ENCODE results near the gene PRSS2.

Gene PRSS2

DNA sequence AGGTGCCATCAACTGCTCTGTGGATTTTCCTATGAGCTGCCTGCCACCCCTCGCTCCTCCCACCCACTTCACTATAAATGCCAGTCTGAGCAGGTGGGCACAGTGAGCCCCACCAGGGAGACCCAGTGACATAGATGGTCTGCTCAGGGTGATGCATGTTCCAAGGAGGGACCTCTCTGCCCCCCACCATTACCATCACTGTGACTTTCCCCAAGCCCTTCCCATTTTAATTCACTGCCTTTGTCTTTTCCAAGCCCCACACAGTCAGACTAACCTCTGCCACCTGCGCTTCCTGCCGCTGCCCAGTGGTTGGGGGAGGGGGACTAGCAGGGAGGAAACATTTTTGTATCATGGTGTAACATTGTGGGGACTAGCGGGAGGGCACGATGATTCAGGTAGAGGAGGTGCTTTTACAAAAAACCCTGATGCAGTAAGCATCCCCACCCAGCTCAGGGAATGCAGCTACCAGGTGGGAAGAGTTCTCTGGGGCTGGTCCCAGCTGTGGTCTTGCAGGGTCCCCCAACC lies 24.6 kb downstream of the PRSS2 start:
- Histone ChIP-seq H3K27ac (ENCODE audit: low read length) (no peak overlapping the region), H3K4me1 (ENCODE audit: control insufficient read depth, insufficient read depth, low read length) (peaks cover 4% of the 10 kb centered on the region; the same call in 1 of the 2 replicates), H3K36me3 (ENCODE audit: control insufficient read depth, insufficient read depth, low read length) (no peaks in the 10 kb centered on the region), H3K27me3 (ENCODE audit: control insufficient read depth, insufficient read depth, low read length) (peaks cover 21% of the 10 kb centered on the region; the same call in 1 of the 2 replicates), H3K4me3 (ENCODE audit: low read length) (no peak overlapping the region), H3K9me3 (ENCODE audit: control insufficient read depth, insufficient read depth, low read length) (no peaks in the 10 kb centered on the region)
- DNase-seq (ENCODE audit: low read depth, low spot score) = no peak
- no CpG with 5 or more reads among the region's 5 CpGs for WGBS (ENCODE audit: insufficient coverage, insufficient read length)

DNA sequence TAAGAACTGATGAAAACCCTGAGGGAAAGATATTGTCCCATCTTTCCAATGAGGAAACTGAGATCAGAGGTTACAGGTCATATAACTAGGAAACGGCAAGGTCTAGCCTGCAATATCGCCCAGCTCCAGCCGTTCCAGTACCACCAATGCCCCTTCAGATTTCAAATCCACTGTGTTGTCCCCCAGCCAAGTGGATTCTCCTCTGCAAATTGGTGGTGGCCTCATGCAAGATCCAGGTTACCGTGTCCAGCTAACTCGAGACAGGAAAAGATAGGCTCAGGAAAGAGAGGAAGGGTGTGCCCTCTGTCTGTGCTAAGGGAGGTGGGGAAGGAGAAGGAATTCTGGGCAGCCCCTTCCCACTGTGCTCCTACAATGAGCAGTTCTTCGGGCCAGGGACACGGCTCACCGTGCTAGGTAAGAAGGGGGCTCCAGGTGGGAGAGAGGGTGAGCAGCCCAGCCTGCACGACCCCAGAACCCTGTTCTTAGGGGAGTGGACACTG lies 25.3 kb downstream of the PRSS2 start:
- Histone ChIP-seq H3K36me3 (ENCODE audit: control insufficient read depth, insufficient read depth, low read length) (no peaks in the 10 kb centered on the region), H3K27ac (ENCODE audit: low read length) (no peak overlapping the region), H3K4me1 (ENCODE audit: control insufficient read depth, insufficient read depth, low read length) (peaks cover 4% of the 10 kb centered on the region; the same call in 1 of the 2 replicates), H3K27me3 (ENCODE audit: control insufficient read depth, insufficient read depth, low read length) (peaks cover 21% of the 10 kb centered on the region; the same call in 1 of the 2 replicates), H3K9me3 (ENCODE audit: control insufficient read depth, insufficient read depth, low read length) (no peaks in the 10 kb centered on the region), H3K4me3 (ENCODE audit: low read length) (peak overlapping the region; percentile 64; the same call in 1 of the 2 replicates)
- WGBS (ENCODE audit: insufficient coverage, insufficient read length) = no CpG with 5 or more reads among the region's 9 CpGs
- no peak for DNase-seq (ENCODE audit: low read depth, low spot score)

DNA sequence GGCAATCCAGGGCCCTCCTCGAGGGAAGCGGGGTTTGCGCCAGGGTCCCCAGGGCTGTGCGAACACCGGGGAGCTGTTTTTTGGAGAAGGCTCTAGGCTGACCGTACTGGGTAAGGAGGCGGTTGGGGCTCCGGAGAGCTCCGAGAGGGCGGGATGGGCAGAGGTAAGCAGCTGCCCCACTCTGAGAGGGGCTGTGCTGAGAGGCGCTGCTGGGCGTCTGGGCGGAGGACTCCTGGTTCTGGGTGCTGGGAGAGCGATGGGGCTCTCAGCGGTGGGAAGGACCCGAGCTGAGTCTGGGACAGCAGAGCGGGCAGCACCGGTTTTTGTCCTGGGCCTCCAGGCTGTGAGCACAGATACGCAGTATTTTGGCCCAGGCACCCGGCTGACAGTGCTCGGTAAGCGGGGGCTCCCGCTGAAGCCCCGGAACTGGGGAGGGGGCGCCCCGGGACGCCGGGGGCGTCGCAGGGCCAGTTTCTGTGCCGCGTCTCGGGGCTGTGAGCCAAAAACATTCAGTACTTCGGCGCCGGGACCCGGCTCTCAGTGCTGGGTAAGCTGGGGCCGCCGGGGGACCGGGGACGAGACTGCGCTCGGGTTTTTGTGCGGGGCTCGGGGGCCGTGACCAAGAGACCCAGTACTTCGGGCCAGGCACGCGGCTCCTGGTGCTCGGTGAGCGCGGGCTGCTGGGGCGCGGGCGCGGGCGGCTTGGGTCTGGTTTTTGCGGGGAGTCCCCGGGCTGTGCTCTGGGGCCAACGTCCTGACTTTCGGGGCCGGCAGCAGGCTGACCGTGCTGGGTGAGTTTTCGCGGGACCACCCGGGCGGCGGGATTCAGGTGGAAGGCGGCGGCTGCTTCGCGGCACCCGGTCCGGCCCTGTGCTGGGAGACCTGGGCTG lies 26.0 kb downstream of the PRSS2 start:
- Histone ChIP-seq H3K27me3 (ENCODE audit: control insufficient read depth, insufficient read depth, low read length) (peaks cover 21% of the 10 kb centered on the region; the same call in 1 of the 2 replicates), H3K4me3 (ENCODE audit: low read length) (peak overlapping the region; percentile 64), H3K9me3 (ENCODE audit: control insufficient read depth, insufficient read depth, low read length) (no peaks in the 10 kb centered on the region), H3K4me1 (ENCODE audit: control insufficient read depth, insufficient read depth, low read length) (peaks cover 4% of the 10 kb centered on the region; the same call in 1 of the 2 replicates), H3K36me3 (ENCODE audit: control insufficient read depth, insufficient read depth, low read length) (no peaks in the 10 kb centered on the region), H3K27ac (ENCODE audit: low read length) (no peak overlapping the region)
- no CpG with 5 or more reads among the region's 74 CpGs for WGBS (ENCODE audit: insufficient coverage, insufficient read length)
- DNase-seq (ENCODE audit: low read depth, low spot score) = no peak

DNA sequence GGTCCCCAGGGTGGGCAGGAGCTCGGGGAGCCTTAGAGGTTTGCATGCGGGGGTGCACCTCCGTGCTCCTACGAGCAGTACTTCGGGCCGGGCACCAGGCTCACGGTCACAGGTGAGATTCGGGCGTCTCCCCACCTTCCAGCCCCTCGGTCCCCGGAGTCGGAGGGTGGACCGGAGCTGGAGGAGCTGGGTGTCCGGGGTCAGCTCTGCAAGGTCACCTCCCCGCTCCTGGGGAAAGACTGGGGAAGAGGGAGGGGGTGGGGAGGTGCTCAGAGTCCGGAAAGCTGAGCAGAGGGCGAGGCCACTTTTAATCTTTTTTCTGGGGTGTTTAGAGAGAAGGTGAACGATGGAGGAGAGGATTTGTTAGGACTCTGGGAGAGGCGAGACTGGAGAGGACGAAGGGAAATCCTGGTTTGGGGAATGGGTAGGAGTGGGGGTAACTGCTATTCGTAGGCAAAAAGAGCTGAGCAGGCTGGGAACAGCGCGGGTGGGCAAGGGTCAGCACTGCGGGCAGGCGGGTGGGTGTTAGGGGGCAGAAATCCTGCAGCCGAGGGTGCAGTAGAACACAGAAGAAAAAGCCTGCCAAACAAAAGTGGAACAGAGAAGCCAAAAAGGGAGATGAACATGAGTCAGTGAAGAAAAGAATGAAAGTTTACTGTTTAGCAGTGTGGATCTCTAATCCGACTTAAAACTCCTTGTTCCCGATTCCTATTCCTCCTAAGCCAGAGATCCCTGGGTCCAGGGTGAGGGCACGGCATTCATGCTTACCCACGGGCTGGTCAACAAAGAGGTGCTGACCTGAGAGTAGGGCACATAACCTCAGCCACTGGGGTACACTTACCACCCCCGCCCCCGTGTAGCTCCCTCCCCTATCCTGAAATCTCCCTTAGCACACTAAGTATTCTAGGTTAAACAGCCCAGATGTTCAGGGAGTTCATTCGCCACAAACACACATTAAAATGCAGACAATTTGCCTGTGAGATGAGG lies 26.9 kb downstream of the PRSS2 start:
- no peak for DNase-seq (ENCODE audit: low read depth, low spot score)
- Histone ChIP-seq H3K36me3 (ENCODE audit: control insufficient read depth, insufficient read depth, low read length) (no peaks in the 10 kb centered on the region), H3K4me1 (ENCODE audit: control insufficient read depth, insufficient read depth, low read length) (peaks cover 4% of the 10 kb centered on the region; the same call in 1 of the 2 replicates), H3K9me3 (ENCODE audit: control insufficient read depth, insufficient read depth, low read length) (no peaks in the 10 kb centered on the region), H3K27ac (ENCODE audit: low read length) (no peak overlapping the region), H3K4me3 (ENCODE audit: low read length) (peak overlapping the region; percentile 64; the same call in 1 of the 2 replicates), H3K27me3 (ENCODE audit: control insufficient read depth, insufficient read depth, low read length) (peaks cover 21% of the 10 kb centered on the region; the same call in 1 of the 2 replicates)
- no CpG with 5 or more reads among the region's 33 CpGs for WGBS (ENCODE audit: insufficient coverage, insufficient read length)

DNA sequence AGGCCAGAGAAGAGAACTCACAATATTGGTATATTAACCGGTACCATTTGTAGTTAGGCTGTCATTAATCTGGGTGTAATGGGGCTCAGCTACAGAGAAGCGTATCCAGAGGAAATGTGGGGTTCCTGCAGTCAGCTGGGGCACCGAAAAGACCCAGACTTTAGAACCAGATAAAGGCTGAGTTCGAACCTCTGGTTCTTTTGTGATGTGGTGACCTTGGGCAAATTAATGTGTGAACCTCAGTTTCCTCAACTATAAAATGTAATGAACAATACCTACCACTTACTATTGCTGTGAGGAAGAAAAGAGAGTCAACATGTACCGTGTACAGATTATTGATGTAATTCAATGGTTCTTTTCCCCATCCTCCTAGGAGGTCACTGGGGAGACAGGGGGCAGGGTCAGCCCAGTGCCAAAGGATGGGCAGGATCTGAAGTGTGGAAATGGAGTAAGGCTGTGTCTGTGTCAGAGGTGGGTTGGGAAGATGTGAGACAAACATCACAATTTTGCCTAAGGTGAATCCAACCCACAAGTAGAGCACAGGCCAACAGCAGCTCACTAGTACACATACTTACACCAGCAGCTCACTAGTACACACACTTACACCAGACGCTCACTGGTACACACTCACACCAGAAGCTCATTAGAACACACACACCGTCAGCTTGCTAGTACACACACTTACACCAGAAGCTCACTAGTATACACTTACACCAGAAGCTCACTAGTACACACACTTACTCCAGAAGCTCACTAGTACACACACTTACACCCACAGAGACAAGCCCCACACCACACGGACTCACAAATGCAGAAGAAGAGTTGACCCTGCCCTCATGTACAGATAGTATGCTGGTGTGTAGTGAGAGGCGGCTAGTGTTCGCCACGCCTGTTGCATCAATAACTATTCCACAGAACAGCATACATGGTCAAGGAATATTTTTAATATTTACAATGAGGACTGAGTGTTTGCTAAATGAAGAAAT lies 28.0 kb downstream of the PRSS2 start:
- DNase-seq (ENCODE audit: low read depth, low spot score) = no peak
- WGBS (ENCODE audit: insufficient coverage, insufficient read length) = no CpG with 5 or more reads among the region's 11 CpGs
- H3K36me3 ChIP-seq (ENCODE audit: control insufficient read depth, insufficient read depth, low read length) = no peaks in the 10 kb centered on the region
- no peak overlapping the region for H3K4me3 ChIP-seq (ENCODE audit: low read length)
- peaks cover 4% of the 10 kb centered on the region; the same call in 1 of the 2 replicates for H3K4me1 ChIP-seq (ENCODE audit: control insufficient read depth, insufficient read depth, low read length)
- no peaks in the 10 kb centered on the region for H3K9me3 ChIP-seq (ENCODE audit: control insufficient read depth, insufficient read depth, low read length)
- H3K27me3 ChIP-seq (ENCODE audit: control insufficient read depth, insufficient read depth, low read length) = peaks cover 21% of the 10 kb centered on the region; the same call in 1 of the 2 replicates
- no peak overlapping the region for H3K27ac ChIP-seq (ENCODE audit: low read length)

DNA sequence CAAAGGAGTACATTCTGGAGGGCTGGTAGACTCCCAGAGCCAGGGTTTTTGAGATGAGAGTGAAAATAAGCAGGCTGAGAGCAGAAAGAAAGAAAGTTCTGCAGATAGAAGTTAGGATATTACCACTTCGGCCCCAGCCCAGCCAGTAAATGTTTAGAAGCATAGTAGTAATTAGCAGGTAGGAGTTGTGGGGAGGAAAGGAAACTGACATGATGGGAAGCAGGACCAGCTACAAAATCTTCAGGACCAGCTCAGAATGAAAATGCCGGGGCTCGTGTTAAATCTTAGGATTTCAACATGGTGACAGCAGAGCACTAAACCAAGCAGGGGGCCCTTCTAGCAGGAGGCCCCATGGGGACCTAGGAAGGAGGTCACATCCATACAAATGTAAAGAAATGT lies 28.7 kb downstream of the PRSS2 start:
- WGBS (ENCODE audit: insufficient coverage, insufficient read length) = no CpG with 5 or more reads among the region's 3 CpGs
- no peaks in the 10 kb centered on the region for H3K9me3 ChIP-seq (ENCODE audit: control insufficient read depth, insufficient read depth, low read length)
- H3K4me3 ChIP-seq (ENCODE audit: low read length) = no peak overlapping the region
- H3K36me3 ChIP-seq (ENCODE audit: control insufficient read depth, insufficient read depth, low read length) = no peaks in the 10 kb centered on the region
- DNase-seq (ENCODE audit: low read depth, low spot score) = no peak
- peaks cover 5% of the 10 kb centered on the region; the same call in 1 of the 2 replicates for H3K4me1 ChIP-seq (ENCODE audit: control insufficient read depth, insufficient read depth, low read length)
- H3K27me3 ChIP-seq (ENCODE audit: control insufficient read depth, insufficient read depth, low read length) = peaks cover 21% of the 10 kb centered on the region; the same call in 1 of the 2 replicates
- H3K27ac ChIP-seq (ENCODE audit: low read length) = no peak overlapping the region

DNA sequence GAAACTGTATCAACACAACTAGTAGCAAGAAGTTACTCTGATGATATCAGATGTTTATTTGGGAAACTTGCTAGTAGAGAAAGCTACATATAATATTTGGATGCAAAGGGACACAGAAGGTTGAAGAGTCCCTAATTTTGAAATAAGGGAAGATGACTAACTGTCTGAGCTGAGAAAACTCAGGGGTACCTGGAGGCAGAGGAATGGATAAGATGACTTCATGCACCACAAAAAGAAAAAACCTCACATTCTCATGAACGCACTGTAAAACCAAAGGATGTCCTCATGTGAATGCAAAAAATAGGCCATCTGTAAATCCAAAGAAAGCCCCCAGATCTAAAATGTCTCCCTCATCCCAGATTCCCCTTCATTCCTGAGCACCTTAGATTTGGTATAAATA lies 29.3 kb downstream of the PRSS2 start:
- Histone ChIP-seq H3K27ac (ENCODE audit: low read length) (no peak overlapping the region), H3K27me3 (ENCODE audit: control insufficient read depth, insufficient read depth, low read length) (peaks cover 21% of the 10 kb centered on the region; the same call in 1 of the 2 replicates), H3K4me1 (ENCODE audit: control insufficient read depth, insufficient read depth, low read length) (peaks cover 3% of the 10 kb centered on the region; the same call in 1 of the 2 replicates), H3K36me3 (ENCODE audit: control insufficient read depth, insufficient read depth, low read length) (no peaks in the 10 kb centered on the region), H3K9me3 (ENCODE audit: control insufficient read depth, insufficient read depth, low read length) (no peaks in the 10 kb centered on the region), H3K4me3 (ENCODE audit: low read length) (no peak overlapping the region)
- no peak for DNase-seq (ENCODE audit: low read depth, low spot score)
- WGBS (ENCODE audit: insufficient coverage, insufficient read length) = no CpG with 5 or more reads among the region's 1 CpG

DNA sequence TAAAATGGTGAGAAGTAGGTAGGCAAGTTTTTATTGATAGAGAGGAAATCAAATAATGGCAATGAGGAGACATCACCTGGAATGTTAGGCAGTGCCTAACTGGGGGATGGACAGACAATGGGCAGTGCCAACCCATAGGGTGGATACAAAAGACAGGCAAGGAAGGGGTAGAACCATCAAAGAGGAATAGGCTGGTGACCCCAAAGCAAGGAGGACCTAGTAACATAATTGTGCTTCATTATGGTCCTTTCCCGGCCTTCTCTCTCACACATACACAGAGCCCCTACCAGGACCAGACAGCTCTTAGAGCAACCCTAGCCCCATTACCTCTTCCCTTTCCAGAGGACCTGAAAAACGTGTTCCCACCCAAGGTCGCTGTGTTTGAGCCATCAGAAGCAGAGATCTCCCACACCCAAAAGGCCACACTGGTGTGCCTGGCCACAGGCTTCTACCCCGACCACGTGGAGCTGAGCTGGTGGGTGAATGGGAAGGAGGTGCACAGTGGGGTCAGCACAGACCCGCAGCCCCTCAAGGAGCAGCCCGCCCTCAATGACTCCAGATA lies 30.0 kb downstream of the PRSS2 start:
- no peak for DNase-seq (ENCODE audit: low read depth, low spot score)
- WGBS (ENCODE audit: insufficient coverage, insufficient read length) = no CpG with 5 or more reads among the region's 7 CpGs
- Histone ChIP-seq H3K27ac (ENCODE audit: low read length) (no peak overlapping the region), H3K9me3 (ENCODE audit: control insufficient read depth, insufficient read depth, low read length) (no peaks in the 10 kb centered on the region), H3K27me3 (ENCODE audit: control insufficient read depth, insufficient read depth, low read length) (peaks cover 21% of the 10 kb centered on the region; the same call in 1 of the 2 replicates), H3K4me3 (ENCODE audit: low read length) (no peak overlapping the region), H3K4me1 (ENCODE audit: control insufficient read depth, insufficient read depth, low read length) (peaks cover 3% of the 10 kb centered on the region; the same call in 1 of the 2 replicates), H3K36me3 (ENCODE audit: control insufficient read depth, insufficient read depth, low read length) (no peaks in the 10 kb centered on the region)
